ENCODE measurements around the gene MED13. TPM values are rescaled to one million over a fixed set of nuclear protein-coding genes. Genes with fewer than 3 reads are reported as not detected.
"Not testable (repeated sequence)": the region's sequence is repeated elsewhere in the genome, so short reads cannot be mapped to it uniquely, and the experiment has no call there.

Gene MED13
- total RNA-seq, 4 donors from 2014 or later = 22.8 to 114 (median 86.3) TPM

DNA sequence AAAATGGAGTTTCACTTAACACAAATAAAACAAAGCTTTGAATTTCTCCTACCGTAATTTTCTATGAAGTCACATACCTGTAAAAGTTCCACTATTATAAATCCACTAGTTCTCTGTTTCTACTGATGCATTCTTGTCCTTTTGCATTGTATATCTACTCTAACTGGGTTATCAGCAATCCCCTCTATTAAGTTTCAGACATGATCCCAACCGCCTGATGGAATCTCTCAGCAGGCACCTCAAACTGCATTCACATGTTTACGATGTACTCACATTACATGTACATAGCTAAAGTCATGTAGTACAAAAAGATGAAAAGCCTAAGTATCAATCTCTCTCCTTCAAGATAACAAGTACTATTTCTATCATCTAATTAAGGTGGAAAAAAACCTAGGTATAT is 64.9 kb downstream of the MED13 start:
- Histone ChIP-seq H3K4me1 (no peaks in the 10 kb centered on the region), H3K27me3 (no peaks in the 10 kb centered on the region)

DNA sequence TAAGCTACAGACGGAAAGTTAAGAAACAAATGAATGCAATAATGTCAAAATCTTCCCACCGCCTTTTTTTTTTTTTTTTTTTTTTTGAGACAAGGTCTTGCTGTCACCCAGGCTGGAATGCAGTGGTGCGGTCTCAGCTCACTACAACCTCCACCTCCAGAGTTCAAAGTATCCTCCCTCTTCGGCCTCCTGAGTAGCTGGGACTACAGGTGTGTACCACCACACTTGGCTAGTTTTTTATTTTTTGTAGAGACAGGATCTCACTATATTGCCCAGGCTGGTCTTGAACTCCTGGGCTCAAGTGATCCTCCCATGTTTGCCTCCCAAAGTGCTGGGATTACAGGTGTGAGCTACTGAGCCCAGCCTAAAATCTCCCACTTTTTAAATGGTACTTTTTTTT is 66.5 kb downstream of the MED13 start:
- H3K9me3 ChIP-seq; H3K4me1 ChIP-seq; H3K27ac ChIP-seq; intact Hi-C loops (cut with DNase I; ENCODE audit: low total_unique reads); H3K27me3 ChIP-seq; DNase-seq; H3K36me3 ChIP-seq; H3K4me3 ChIP-seq: not testable (repeated sequence)

More for the DNA sequence above, 64.9 kb downstream of the MED13 start:
- Histone ChIP-seq H3K36me3 (no peaks in the 10 kb centered on the region), H3K4me3 (no peak overlapping the region), H3K9me3 (no peaks in the 10 kb centered on the region), H3K27ac (no peak overlapping the region)
- intact Hi-C loops (cut with DNase I; ENCODE audit: low total_unique reads) = no loop called here
- DNase-seq = no peak
- TF ChIP-seq, protein P1, sequence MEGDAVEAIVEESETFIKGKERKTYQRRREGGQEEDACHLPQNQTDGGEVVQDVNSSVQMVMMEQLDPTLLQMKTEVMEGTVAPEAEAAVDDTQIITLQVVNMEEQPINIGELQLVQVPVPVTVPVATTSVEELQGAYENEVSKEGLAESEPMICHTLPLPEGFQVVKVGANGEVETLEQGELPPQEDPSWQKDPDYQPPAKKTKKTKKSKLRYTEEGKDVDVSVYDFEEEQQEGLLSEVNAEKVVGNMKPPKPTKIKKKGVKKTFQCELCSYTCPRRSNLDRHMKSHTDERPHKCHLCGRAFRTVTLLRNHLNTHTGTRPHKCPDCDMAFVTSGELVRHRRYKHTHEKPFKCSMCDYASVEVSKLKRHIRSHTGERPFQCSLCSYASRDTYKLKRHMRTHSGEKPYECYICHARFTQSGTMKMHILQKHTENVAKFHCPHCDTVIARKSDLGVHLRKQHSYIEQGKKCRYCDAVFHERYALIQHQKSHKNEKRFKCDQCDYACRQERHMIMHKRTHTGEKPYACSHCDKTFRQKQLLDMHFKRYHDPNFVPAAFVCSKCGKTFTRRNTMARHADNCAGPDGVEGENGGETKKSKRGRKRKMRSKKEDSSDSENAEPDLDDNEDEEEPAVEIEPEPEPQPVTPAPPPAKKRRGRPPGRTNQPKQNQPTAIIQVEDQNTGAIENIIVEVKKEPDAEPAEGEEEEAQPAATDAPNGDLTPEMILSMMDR (IDR thresholded peaks at IDR 0.05) = no peak
- TF ChIP-seq POLR2A (IDR thresholded peaks at IDR 0.05) = no peak

DNA sequence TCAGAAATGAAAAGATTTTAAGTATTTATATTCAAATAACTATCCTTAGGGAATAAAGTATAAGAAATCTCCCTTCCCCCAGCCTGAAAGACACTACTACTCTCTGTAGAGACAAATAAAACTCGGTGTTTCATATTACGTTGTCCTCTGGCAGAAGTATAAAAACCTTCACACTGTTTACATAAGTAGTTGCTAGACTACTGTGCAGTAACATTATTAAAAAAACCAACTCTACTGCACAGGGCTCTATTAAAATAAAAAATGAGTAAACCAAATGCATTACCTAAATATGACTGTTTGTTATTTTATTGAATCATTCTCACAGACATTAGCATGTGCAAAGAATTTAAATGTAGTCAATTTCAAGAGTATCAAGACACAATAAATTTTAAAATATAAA is 67.4 kb downstream of the MED13 start:
- H3K4me3 ChIP-seq = no peak overlapping the region
- TF ChIP-seq, protein P1 (IDR thresholded peaks at IDR 0.05) = no peak
- no peak for TF ChIP-seq POLR2A (IDR thresholded peaks at IDR 0.05)
- no peaks in the 10 kb centered on the region for H3K27me3 ChIP-seq
- H3K36me3 ChIP-seq = no peaks in the 10 kb centered on the region
- H3K27ac ChIP-seq = no peak overlapping the region
- H3K4me1 ChIP-seq = no peaks in the 10 kb centered on the region
- no peak for DNase-seq
- H3K9me3 ChIP-seq = no peaks in the 10 kb centered on the region
- intact Hi-C loops (cut with DNase I; ENCODE audit: low total_unique reads) = no loop called here

DNA sequence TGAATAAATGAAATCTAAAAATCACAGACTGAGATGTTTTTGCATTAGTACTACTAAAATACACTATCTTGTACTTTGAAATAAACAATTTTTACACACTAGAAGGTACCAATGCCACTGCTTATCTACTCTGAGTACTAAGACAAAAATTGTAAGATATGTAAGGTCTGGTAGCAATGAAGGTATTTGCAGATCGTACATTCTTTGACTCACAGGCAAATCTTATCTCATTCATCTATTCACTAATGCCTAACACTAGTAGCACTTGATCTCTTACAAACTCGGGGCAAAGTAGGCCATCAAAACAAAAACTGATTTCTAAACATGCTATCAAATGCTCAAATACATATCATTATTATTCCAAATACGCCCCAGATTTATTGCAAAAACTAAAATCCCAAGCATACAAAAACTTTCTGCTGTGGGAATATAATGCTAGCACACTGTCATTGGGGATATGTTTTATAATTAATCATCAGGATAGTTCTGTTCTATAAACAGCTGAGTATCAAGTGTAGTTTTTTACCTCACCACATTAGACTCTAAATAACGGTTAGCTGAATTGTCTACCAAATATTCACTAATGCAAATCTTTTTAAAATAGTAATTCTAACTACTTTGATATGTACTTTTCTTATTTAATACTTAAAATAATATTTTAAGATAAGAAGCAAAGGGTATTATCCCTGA is 68.0 kb downstream of the MED13 start:
- intact Hi-C loops (cut with DNase I; ENCODE audit: low total_unique reads) = no loop called here
- H3K4me3 ChIP-seq = no peak overlapping the region
- H3K27ac ChIP-seq = no peak overlapping the region
- no peaks in the 10 kb centered on the region for H3K27me3 ChIP-seq
- no peak for DNase-seq
- no peaks in the 10 kb centered on the region for H3K36me3 ChIP-seq
- H3K4me1 ChIP-seq = no peaks in the 10 kb centered on the region
- TF ChIP-seq, protein P1 (IDR thresholded peaks at IDR 0.05) = no peak
- no peak for TF ChIP-seq POLR2A (IDR thresholded peaks at IDR 0.05)
- no peaks in the 10 kb centered on the region for H3K9me3 ChIP-seq

DNA sequence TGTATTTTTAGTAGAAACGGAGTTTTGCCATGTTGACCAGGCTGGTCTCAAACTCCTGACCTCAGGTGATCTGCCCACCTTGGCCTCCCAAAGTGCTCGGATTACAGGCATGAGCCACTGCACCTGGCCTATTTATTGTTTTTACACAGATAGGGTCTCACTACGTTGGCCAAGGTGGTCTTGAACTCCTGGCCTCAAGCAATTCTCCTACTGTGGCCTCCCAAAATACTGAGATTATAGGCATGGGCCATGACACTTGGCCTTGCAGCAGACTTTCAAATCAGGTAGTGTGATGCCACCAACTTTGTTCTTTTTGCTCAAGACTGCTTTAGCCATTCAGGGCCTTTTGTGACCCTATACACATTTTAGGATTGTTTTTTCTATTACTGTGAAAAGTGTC is 75.6 kb downstream of the MED13 start:
- intact Hi-C loops (cut with DNase I; ENCODE audit: low total_unique reads) = no loop called here
- no peaks in the 10 kb centered on the region for H3K36me3 ChIP-seq
- TF ChIP-seq, protein P1 (IDR thresholded peaks at IDR 0.05) = no peak
- no peak for TF ChIP-seq POLR2A (IDR thresholded peaks at IDR 0.05)

DNA sequence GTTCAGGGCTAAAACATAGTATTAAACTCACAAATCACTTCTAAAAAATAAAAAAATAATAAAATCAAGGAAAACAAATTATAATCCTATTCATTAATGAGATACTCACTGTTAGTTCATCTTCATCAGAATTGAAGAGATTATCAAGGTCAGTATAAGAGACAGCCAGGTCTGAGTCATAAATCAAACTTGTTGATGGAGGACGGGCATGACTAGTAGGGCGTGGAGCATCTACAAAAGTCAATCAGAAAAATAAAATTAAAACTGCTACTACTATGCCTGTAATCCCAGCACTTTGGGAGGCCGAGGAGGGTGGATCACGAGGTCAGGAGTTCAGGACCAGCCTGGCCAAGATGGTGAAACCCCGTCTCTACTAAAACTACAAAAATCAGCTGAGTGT is 78.2 kb downstream of the MED13 start:
- peaks cover 0 to 1% of the 10 kb centered on the region in 2 donors for H3K36me3 ChIP-seq
- H3K4me3 ChIP-seq = no peak overlapping the region

More for the DNA sequence above, 75.6 kb downstream of the MED13 start:
- Histone ChIP-seq H3K4me1 (no peaks in the 10 kb centered on the region), H3K27ac (no peak overlapping the region), H3K4me3 (no peak overlapping the region), H3K9me3 (no peaks in the 10 kb centered on the region), H3K27me3 (no peaks in the 10 kb centered on the region)
- no peak for DNase-seq

More for the DNA sequence above, 78.2 kb downstream of the MED13 start:
- no peak overlapping the region for H3K27ac ChIP-seq
- no peak for TF ChIP-seq POLR2A (IDR thresholded peaks at IDR 0.05)
- TF ChIP-seq, protein P1 (IDR thresholded peaks at IDR 0.05) = no peak
- H3K4me1 ChIP-seq = no peaks in the 10 kb centered on the region
- no peak for DNase-seq
- no peaks in the 10 kb centered on the region for H3K27me3 ChIP-seq
- no peaks in the 10 kb centered on the region for H3K9me3 ChIP-seq
- intact Hi-C loops (cut with DNase I; ENCODE audit: low total_unique reads) = no loop called here

All from uterus (tissue), 4 donors.